Activated CD8-positive, alpha-beta memory T cell treated with anti-CD3 and anti-CD28 coated beads for 1 hour (primary cell): ENCODE data around the gene SLC1A3.

Experiments used
- DNase-seq, 2 donors: peaks; one replicate each; pipeline ENCODE4 v3.0.0-alpha.2; 2020; ENCODE audit warnings: low read depth in 1 of 2; ENCODE audit errors: extremely low read depth in 1 of 2

The SLC1A3 gene

GRCh38 chr5:36599986-36600779 lies 6.2 kb upstream of the SLC1A3 start:
- no peak for DNase-seq

- no peak for DNase-seq
Measured at GRCh38 chr5:36600917-36601527, 5.4 kb upstream of the SLC1A3 start.

GRCh38 chr5:36602704-36603321 lies 3.6 kb upstream of the SLC1A3 start:
- no peak for DNase-seq

- no peak for DNase-seq
Measured at GRCh38 chr5:36605241-36605640, 1.2 kb upstream of the SLC1A3 start.

- DNase-seq, result no peak
Measured at GRCh38 chr5:36606036-36606427, 374 bp upstream of the SLC1A3 start.

GRCh38 chr5:36607114-36607571 lies 737 bp downstream of the SLC1A3 start:
- DNase-seq, result no peak

- no peak for DNase-seq
Measured at GRCh38 chr5:36607838-36608783, 1.7 kb downstream of the SLC1A3 start.

- DNase-seq, result no peak
Measured at GRCh38 chr5:36610621-36611020, 4.2 kb downstream of the SLC1A3 start.

GRCh38 chr5:36611520-36612274 lies 5.3 kb downstream of the SLC1A3 start:
- no peak for DNase-seq

GRCh38 chr5:36613241-36613640 lies 6.8 kb downstream of the SLC1A3 start:
- DNase-seq, result no peak

GRCh38 chr5:36613771-36614656 lies 7.6 kb downstream of the SLC1A3 start:
- no peak for DNase-seq

- DNase-seq, result no peak
Measured at GRCh38 chr5:36614657-36615308, 8.4 kb downstream of the SLC1A3 start.

GRCh38 chr5:36619012-36619635 lies 12.7 kb downstream of the SLC1A3 start:
- no peak for DNase-seq

- no peak for DNase-seq
Measured at GRCh38 chr5:36621985-36622384, 15.6 kb downstream of the SLC1A3 start.

- no peak for DNase-seq
Measured at GRCh38 chr5:36623832-36624231, 17.4 kb downstream of the SLC1A3 start.

- DNase-seq, result no peak
Measured at GRCh38 chr5:36624277-36624676, 17.9 kb downstream of the SLC1A3 start.

GRCh38 chr5:36628695-36629094 lies 22.3 kb downstream of the SLC1A3 start:
- DNase-seq, result no peak

GRCh38 chr5:36629729-36630128 lies 23.3 kb downstream of the SLC1A3 start:
- no peak for DNase-seq
